Endothelial cell (in vitro differentiated cells): ENCODE results near the gene ACIN1. TPM values are rescaled to one million over a fixed set of nuclear protein-coding genes. Genes with fewer than 3 reads are reported as not detected.
A peak's percentile ranks its signal among the peaks of the same experiment; 100 is the strongest.

ENCODE experiments used
- DNase-seq: peaks from one replicate; pipeline ENCODE4 v3.0.0; 2021; ENCODE audit warnings: low spot score
- H3K27ac Mint-ChIP-seq: one replicate; pipeline ENCODE4 v1.8.0; 2021; ENCODE audit warnings: mixed read lengths, inconsistent platforms; ENCODE audit not compliant: unreplicated experiment
- H3K27me3 Mint-ChIP-seq: one replicate; pipeline ENCODE4 v1.8.0; 2021; ENCODE audit warnings: mild to moderate bottlenecking, moderate library complexity, mixed read lengths, inconsistent platforms; ENCODE audit not compliant: unreplicated experiment
- H3K36me3 Mint-ChIP-seq: one replicate; pipeline ENCODE4 v1.8.0; 2021; ENCODE audit warnings: mild to moderate bottlenecking, low read depth, mixed read lengths, inconsistent platforms; ENCODE audit not compliant: unreplicated experiment
- H3K4me1 Mint-ChIP-seq: one replicate; pipeline ENCODE4 v1.8.0; 2021; ENCODE audit warnings: mild to moderate bottlenecking, mixed read lengths, inconsistent platforms; ENCODE audit not compliant: unreplicated experiment
- H3K4me3 Mint-ChIP-seq: one replicate; pipeline ENCODE4 v1.8.0; 2021; ENCODE audit warnings: mild to moderate bottlenecking, mixed read lengths, inconsistent platforms; ENCODE audit not compliant: unreplicated experiment
- H3K9me3 Mint-ChIP-seq: one replicate; pipeline ENCODE4 v1.8.0; 2021; ENCODE audit warnings: mixed read lengths, inconsistent platforms; ENCODE audit not compliant: unreplicated experiment
- CTCF ChIP-seq: fragments of 200-600 bp; sonication (generic); IDR thresholded peaks from one replicate; pipeline ENCODE4 v1.5.0; 2021; ENCODE audit warnings: antibody characterized with exemption; ENCODE audit not compliant: unreplicated experiment
- total RNA-seq: library from RNA; stranded (reverse); fragmentation: NEBNext Ultra II Directional; extraction: Animal tissue kit (Norgen Biotek cat#: 25700); gene quantifications from one replicate; pipeline ENCODE4 v1.2.1, GENCODE V29; 2021; ENCODE audit not compliant: unreplicated experiment

The ACIN1 gene
- total RNA-seq, 1 donor from 2014 or later, result 226 TPM

GRCh38 chr14:23085458-23085857 lies 9.5 kb downstream of the ACIN1 start:
- H3K27me3 Mint-ChIP-seq, result no peaks in the 10 kb centered on the region
- peaks cover 36% of the 10 kb centered on the region for H3K36me3 Mint-ChIP-seq
- no peak for DNase-seq
- no peaks in the 10 kb centered on the region for H3K9me3 Mint-ChIP-seq
- H3K27ac Mint-ChIP-seq, result no peak overlapping the region
- no peak for TF ChIP-seq CTCF
- H3K4me3 Mint-ChIP-seq, result no peak overlapping the region
- peaks cover 11% of the 10 kb centered on the region for H3K4me1 Mint-ChIP-seq

GRCh38 chr14:23080474-23080873 lies 14.5 kb downstream of the ACIN1 start:
- H3K27ac Mint-ChIP-seq, result no peak overlapping the region

GRCh38 chr14:23079716-23080115 lies 15.2 kb downstream of the ACIN1 start:
- Mint-ChIP-seq H3K4me3 (peak overlapping the region; percentile 78), H3K4me1 (no peaks in the 10 kb centered on the region), H3K36me3 (peaks cover 31% of the 10 kb centered on the region), H3K27me3 (peaks cover 2% of the 10 kb centered on the region), H3K9me3 (no peaks in the 10 kb centered on the region), H3K27ac (peak overlapping the region; percentile 74)
- no peak for TF ChIP-seq CTCF
- no peak for DNase-seq

More at GRCh38 chr14:23080474-23080873, 14.5 kb downstream of the ACIN1 start:
- DNase-seq, result no peak
- Mint-ChIP-seq H3K27me3 (peaks cover 2% of the 10 kb centered on the region), H3K4me1 (no peaks in the 10 kb centered on the region), H3K36me3 (peaks cover 32% of the 10 kb centered on the region), H3K4me3 (peak overlapping the region; percentile 10), H3K9me3 (no peaks in the 10 kb centered on the region)
- no peak for TF ChIP-seq CTCF

GRCh38 chr14:23078692-23079116 lies 16.2 kb downstream of the ACIN1 start:
- no peaks in the 10 kb centered on the region for H3K4me1 Mint-ChIP-seq
- no peak for DNase-seq
- H3K4me3 Mint-ChIP-seq, result no peak overlapping the region
- H3K27me3 Mint-ChIP-seq, result peaks cover 2% of the 10 kb centered on the region
- H3K36me3 Mint-ChIP-seq, result peaks cover 29% of the 10 kb centered on the region
- TF ChIP-seq CTCF, result no peak
- no peak overlapping the region for H3K27ac Mint-ChIP-seq
- H3K9me3 Mint-ChIP-seq, result no peaks in the 10 kb centered on the region

GRCh38 chr14:23077962-23078361 lies 17.0 kb downstream of the ACIN1 start:
- Mint-ChIP-seq H3K4me1 (no peaks in the 10 kb centered on the region), H3K27me3 (peaks cover 2% of the 10 kb centered on the region), H3K9me3 (no peaks in the 10 kb centered on the region), H3K27ac (no peak overlapping the region), H3K36me3 (peaks cover 29% of the 10 kb centered on the region), H3K4me3 (no peak overlapping the region)
- no peak for DNase-seq
- no peak for TF ChIP-seq CTCF
